ENCODE data around the gene PSMA4.
A peak's percentile ranks its signal among the peaks of the same experiment; 100 is the strongest.

PSMA4 gene

GRCh38 chr15:78565097-78565950 lies 25.1 kb downstream of the PSMA4 start, which contains the start of gene CHRNA5:
TSS of gene CHRNA5 (plus strand) at chr15:78565520. CDS start at chr15:78565720, 200 bp downstream.
- peak; percentile 72 for DNase-seq (ENCODE audit: low read depth)
- TF ChIP-seq, protein P1, sequence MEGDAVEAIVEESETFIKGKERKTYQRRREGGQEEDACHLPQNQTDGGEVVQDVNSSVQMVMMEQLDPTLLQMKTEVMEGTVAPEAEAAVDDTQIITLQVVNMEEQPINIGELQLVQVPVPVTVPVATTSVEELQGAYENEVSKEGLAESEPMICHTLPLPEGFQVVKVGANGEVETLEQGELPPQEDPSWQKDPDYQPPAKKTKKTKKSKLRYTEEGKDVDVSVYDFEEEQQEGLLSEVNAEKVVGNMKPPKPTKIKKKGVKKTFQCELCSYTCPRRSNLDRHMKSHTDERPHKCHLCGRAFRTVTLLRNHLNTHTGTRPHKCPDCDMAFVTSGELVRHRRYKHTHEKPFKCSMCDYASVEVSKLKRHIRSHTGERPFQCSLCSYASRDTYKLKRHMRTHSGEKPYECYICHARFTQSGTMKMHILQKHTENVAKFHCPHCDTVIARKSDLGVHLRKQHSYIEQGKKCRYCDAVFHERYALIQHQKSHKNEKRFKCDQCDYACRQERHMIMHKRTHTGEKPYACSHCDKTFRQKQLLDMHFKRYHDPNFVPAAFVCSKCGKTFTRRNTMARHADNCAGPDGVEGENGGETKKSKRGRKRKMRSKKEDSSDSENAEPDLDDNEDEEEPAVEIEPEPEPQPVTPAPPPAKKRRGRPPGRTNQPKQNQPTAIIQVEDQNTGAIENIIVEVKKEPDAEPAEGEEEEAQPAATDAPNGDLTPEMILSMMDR (IDR thresholded peaks at IDR 0.05; ENCODE audit: control insufficient read depth, extremely low read depth, insufficient read depth): no peak
- peak within 1 kb of the TSS; percentile 77 for H3K4me3 ChIP-seq (ENCODE audit: low read depth, low read length)

- TF ChIP-seq, protein P1 (IDR thresholded peaks at IDR 0.05; ENCODE audit: control insufficient read depth, extremely low read depth, insufficient read depth): 0 out of 2 replicates have a peak, but pooled peaks have one; percentile 7
- no peak for DNase-seq (ENCODE audit: low read depth)
- H3K4me3 ChIP-seq (ENCODE audit: low read depth, low read length): peak overlapping the region; percentile 77
Measured at GRCh38 chr15:78565951-78566774, 25.9 kb downstream of the PSMA4 start.

GRCh38 chr15:78567531-78567930 lies 27.3 kb downstream of the PSMA4 start:
- TF ChIP-seq, protein P1 (IDR thresholded peaks at IDR 0.05; ENCODE audit: control insufficient read depth, extremely low read depth, insufficient read depth): no peak
- no peak overlapping the region for H3K4me3 ChIP-seq (ENCODE audit: low read depth, low read length)
- DNase-seq (ENCODE audit: low read depth): no peak

- TF ChIP-seq, protein P1 (IDR thresholded peaks at IDR 0.05; ENCODE audit: control insufficient read depth, extremely low read depth, insufficient read depth): no peak
- DNase-seq (ENCODE audit: low read depth): no peak
- no peak overlapping the region for H3K4me3 ChIP-seq (ENCODE audit: low read depth, low read length)
Measured at GRCh38 chr15:78570710-78571109, 30.5 kb downstream of the PSMA4 start.

GRCh38 chr15:78571382-78571781 lies 31.1 kb downstream of the PSMA4 start:
- TF ChIP-seq, protein P1 (IDR thresholded peaks at IDR 0.05; ENCODE audit: control insufficient read depth, extremely low read depth, insufficient read depth): no peak
- DNase-seq (ENCODE audit: low read depth): no peak
- no peak overlapping the region for H3K4me3 ChIP-seq (ENCODE audit: low read depth, low read length)

GRCh38 chr15:78573416-78573815 lies 33.2 kb downstream of the PSMA4 start:
- TF ChIP-seq, protein P1 (IDR thresholded peaks at IDR 0.05; ENCODE audit: control insufficient read depth, extremely low read depth, insufficient read depth): no peak
- no peak for DNase-seq (ENCODE audit: low read depth)
- no peak overlapping the region for H3K4me3 ChIP-seq (ENCODE audit: low read depth, low read length)

Measured in LNCaP clone FGC (cell line).